Adrenal gland (tissue), 5 donors: ENCODE data around the gene PTRHD1.

ENCODE experiments used
- POLR2A ChIP-seq, 2 donors: fragments of 450-650 bp; IDR thresholded peaks; one replicate each; pipeline ENCODE4 v1.6.1; 2017; ENCODE audit warnings: antibody characterized with exemption in 2 of 2, mild to moderate bottlenecking in 2 of 2, moderate library complexity in 1 of 2
- TF ChIP-seq, protein P1 (sequence below), 6 experiments: fragments of 450-650 bp in 4 of 6; fragments of 200-600 bp in 2 of 6; sonication (generic) in 1 of 6; IDR thresholded peaks; 1 replicate in 5 of 6; 2 replicates in 1 of 6; pipeline versions ENCODE4 v1.5.1 to v1.8.0; 2016 to 2021; ENCODE audit warnings: antibody characterized with exemption in 6 of 6, mild to moderate bottlenecking in 2 of 6, moderate library complexity in 1 of 6
- donor health status: DM: no; HTN: no; CAD: no.

DNA sequence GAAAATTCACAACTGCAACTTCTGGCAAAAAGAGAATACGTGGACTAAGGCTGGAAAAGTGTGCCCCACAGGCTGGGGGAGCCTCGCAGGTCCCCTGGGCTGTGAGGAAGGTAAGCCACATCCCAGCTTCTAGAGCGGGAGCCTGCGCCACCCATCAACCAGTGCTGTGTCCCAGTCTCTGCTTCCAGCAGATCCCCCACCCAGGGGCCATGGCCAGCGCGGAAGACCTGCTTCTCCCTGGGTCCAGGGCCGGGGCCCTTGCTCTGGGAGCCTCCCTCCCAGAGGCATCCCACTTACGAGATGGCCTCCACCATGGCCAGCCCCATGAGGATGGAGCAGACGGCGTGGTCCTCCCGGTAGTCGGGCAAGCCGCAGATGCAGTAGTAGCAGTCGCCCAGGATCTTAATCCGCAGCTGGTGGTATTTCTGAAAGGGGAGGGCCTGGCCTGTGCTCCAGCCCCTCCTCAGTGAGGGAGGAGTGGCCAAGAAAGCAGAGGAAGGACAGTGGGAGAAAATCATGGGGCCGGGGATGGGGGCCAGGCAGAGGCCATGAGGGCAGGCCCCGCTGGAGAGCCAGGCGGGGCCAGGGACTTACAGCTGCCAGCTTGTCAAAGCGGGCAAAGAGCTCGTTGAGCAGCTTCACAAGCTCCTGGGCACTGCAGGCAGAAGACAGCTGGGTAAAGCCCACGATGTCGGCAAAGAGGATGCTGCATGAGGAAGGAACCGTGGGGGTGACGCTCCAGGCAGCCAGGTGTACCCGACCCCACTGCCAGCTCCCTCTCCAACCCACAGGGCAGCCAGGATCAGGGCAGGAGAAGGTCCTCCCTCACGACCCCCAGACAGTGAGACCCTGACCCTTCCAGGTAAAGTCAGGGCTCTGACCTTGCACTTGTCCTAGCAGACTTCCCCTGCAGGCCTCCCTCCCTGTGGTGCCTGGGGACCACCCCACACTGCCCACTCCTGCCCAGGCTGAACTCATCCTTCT lies 48.1 kb upstream of the PTRHD1 start:
- TF ChIP-seq, protein P1, sequence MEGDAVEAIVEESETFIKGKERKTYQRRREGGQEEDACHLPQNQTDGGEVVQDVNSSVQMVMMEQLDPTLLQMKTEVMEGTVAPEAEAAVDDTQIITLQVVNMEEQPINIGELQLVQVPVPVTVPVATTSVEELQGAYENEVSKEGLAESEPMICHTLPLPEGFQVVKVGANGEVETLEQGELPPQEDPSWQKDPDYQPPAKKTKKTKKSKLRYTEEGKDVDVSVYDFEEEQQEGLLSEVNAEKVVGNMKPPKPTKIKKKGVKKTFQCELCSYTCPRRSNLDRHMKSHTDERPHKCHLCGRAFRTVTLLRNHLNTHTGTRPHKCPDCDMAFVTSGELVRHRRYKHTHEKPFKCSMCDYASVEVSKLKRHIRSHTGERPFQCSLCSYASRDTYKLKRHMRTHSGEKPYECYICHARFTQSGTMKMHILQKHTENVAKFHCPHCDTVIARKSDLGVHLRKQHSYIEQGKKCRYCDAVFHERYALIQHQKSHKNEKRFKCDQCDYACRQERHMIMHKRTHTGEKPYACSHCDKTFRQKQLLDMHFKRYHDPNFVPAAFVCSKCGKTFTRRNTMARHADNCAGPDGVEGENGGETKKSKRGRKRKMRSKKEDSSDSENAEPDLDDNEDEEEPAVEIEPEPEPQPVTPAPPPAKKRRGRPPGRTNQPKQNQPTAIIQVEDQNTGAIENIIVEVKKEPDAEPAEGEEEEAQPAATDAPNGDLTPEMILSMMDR (IDR thresholded peaks at IDR 0.05) = no peak
- TF ChIP-seq POLR2A (IDR thresholded peaks at IDR 0.05) = no peak
